GM12864 (cell line): ENCODE data around the gene YTHDC1.

ENCODE experiments used
- DNase-seq: peaks from one replicate; pipeline ENCODE4 v3.0.0-alpha.2; 2011; ENCODE audit warnings: low read depth
- H3K4me3 ChIP-seq: 2 replicates; pipeline ENCODE4 v1.5.1; 2011; ENCODE audit warnings: mild to moderate bottlenecking, low read depth, low read length, control low read depth
- TF ChIP-seq, protein P1 (sequence below): IDR thresholded peaks from 2 replicates; pipeline ENCODE4 v1.5.1; 2011; ENCODE audit warnings: low read depth, mild to moderate bottlenecking, moderate library complexity, low read length, control low read depth, inconsistent platforms; ENCODE audit errors: missing control alignments

The YTHDC1 gene

DNA sequence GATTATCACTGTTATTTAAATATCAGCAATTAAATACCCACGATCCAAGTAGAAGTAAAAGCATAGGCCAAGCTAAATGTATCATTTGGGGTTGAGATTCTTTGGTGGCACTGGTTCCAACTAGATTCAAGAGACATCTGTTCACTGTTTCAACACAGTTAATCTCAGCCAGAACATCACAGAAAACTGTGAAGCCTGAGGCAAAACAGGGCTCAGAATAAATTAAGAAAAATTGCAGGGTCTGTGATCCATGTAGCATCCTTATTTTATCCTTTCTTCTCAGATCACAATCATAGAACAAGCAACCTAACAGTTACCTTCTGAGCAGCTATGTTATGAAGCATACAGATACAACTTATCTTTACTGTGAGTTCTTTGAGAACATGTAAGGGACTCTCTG, 23.7 kb downstream of the YTHDC1 start:
- no peak overlapping the region for H3K4me3 ChIP-seq
- no peak for DNase-seq
- TF ChIP-seq, protein P1, sequence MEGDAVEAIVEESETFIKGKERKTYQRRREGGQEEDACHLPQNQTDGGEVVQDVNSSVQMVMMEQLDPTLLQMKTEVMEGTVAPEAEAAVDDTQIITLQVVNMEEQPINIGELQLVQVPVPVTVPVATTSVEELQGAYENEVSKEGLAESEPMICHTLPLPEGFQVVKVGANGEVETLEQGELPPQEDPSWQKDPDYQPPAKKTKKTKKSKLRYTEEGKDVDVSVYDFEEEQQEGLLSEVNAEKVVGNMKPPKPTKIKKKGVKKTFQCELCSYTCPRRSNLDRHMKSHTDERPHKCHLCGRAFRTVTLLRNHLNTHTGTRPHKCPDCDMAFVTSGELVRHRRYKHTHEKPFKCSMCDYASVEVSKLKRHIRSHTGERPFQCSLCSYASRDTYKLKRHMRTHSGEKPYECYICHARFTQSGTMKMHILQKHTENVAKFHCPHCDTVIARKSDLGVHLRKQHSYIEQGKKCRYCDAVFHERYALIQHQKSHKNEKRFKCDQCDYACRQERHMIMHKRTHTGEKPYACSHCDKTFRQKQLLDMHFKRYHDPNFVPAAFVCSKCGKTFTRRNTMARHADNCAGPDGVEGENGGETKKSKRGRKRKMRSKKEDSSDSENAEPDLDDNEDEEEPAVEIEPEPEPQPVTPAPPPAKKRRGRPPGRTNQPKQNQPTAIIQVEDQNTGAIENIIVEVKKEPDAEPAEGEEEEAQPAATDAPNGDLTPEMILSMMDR: no peak

DNA sequence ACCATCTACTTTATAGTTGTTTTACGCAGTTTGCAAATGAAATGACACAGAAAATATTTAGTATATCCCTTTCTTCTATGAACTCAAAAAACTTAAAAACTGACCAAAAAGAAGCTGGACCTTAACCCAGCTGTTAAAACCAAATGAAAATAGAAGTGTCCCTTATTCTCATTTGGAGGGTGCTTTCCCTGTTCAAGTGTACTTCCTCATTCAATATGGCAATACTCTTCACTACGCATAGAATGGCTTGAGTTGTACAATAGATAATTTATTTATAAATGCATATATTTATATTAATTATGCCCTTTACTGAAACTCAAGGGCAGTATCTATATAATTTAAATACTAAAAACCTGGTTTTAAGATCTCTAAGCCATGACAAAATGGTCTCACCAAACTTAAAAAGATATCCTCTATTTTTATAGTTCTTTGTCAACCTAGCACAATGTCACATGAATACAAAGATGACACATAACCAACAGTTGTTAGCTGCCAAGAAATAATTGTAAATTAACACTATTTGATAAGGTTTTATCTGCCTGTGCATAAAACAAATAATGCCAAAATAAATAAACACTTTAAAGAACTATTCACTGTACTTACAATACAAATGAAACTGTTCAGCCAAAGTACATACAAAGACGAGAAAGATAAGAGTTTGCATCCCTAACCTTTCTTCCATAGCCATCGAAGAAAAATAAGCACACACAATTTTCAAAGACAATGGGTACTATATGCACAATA, 25.2 kb downstream of the YTHDC1 start:
- TF ChIP-seq, protein P1: no peak
- H3K4me3 ChIP-seq: no peak overlapping the region
- DNase-seq: no peak

DNA sequence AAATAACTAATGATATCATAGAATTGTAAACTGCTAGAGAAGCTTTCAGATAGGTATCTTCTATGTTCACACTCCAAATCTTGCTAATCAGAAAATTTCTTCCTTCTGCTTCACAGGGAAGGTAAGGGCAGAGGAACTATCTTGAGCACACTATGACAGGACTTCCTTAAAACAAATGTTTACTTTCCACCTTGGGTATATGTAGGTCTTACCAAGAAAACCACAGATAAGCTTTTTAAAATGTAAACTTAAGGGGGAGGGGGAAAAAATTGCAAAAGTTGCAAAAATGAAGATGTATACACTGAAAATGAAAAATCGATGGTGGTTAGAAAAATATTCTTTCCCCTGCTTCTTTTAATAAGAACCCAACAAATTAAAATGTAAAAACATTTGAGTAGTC, 30.9 kb downstream of the YTHDC1 start:
- TF ChIP-seq, protein P1: no peak
- H3K4me3 ChIP-seq: no peak overlapping the region
- no peak for DNase-seq

DNA sequence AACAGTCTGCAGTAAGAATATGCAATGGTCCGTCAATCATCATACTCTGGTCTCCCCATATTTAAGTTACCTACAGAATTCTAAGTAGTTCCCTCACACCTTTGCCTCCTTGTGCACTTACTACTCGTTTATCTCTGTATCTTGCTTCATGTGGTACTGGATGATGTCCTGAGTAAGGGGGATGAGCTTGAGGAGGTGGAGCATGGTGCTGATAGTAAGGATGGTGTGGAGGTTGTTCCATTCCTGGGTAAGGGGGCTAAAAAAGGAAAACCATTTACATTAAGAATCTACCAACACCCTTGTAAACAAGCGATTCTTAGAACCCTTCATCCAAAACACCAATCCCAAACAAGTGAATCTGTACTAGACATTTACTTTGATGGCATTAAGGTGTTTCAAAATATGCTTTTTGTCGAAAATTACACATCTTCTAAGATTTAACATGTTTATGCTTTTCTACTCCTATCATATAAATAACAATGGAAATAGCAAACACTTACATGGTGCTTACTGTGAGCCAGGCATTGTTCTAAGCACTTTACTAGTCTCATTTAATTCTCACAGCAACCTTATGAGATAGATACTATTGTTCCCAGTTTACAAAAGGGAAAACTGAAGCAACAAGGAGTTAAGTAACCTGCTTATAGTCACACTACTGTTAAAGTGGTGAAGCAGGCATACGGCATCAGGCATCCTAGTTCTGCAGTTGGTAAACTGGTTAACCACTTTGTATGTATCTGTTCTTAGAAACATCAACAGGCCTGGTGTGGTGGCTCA, 33.5 kb downstream of the YTHDC1 start:
- TF ChIP-seq, protein P1: no peak
- no peak overlapping the region for H3K4me3 ChIP-seq
- no peak for DNase-seq

DNA sequence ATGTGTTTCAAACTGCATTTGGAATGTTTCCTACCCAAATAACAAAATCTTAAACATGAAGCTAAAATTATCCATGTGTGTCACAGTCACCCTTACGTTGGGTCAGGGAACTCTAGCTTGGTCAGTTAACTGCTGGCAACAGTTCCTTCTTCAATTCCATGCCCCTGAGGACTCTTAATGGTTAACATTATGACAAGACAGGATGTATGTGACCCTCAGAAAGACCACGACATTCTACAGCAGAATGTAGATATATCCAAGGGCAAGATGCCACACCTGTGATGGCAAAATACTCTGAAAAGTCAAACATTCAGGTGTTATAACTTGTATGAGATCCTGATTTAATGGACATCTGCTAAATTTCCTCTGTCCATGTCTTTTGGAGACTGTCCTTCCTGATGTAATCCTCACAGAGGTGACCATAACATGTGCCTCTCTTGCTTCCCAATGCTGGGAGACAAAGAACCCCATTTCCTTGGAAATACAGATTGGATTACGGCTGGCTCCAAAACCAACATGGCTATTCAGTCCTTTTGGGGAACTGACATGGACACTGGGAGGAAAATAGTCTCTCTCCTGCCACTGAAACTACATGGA, 39.1 kb downstream of the YTHDC1 start:
- TF ChIP-seq, protein P1: no peak
- no peak for DNase-seq
- no peak overlapping the region for H3K4me3 ChIP-seq

DNA sequence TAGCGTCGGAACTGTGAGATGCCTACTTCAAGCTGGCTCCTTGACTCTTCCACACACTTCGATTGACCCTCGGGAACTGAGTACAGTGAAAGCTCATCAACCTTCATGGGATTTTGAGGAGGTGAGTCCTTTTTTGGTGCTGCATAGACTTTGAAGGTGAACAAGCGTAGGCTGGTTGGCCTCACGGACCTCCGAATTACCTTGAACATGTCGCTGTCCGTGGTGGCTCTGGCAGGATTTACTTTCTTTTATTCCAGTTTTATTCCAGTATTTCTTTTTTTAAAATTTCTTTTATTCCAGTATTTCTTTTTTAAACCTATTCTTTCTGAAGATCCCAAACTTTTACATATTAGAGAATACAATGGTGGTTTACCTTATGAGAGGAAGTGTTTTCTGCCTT, 45.2 kb downstream of the YTHDC1 start:
- TF ChIP-seq, protein P1: no peak
- no peak overlapping the region for H3K4me3 ChIP-seq
- no peak for DNase-seq
